GM18499 (cell line): ENCODE data around the gene MGLL.

Experiments
- ATAC-seq: cut with Tn5 transposase; IDR thresholded peaks from one replicate; pipeline ENCODE4 v1.9.1; 2021; ENCODE audit warnings: moderate number of reproducible peaks; ENCODE audit not compliant: insufficient read depth, unreplicated experiment

MGLL gene

GRCh38 chr3:127745656-127746399, 76.5 kb downstream of the MGLL start:
- no peak for ATAC-seq

- no peak for ATAC-seq
These were observed 77.4 kb downstream of the MGLL start for GRCh38 chr3:127744875-127745274.

GRCh38 chr3:127744253-127744815, 78.0 kb downstream of the MGLL start:
- ATAC-seq = no peak

- ATAC-seq = no peak
These were observed 78.7 kb downstream of the MGLL start for GRCh38 chr3:127743351-127744252.

GRCh38 chr3:127742580-127742979, 79.7 kb downstream of the MGLL start:
- ATAC-seq = no peak

GRCh38 chr3:127741690-127742089, 80.6 kb downstream of the MGLL start:
- no peak for ATAC-seq

GRCh38 chr3:127741246-127741645, 81.1 kb downstream of the MGLL start:
- no peak for ATAC-seq

GRCh38 chr3:127740136-127740915, 82.0 kb downstream of the MGLL start:
- ATAC-seq = no peak

GRCh38 chr3:127739347-127740135, 82.8 kb downstream of the MGLL start:
- ATAC-seq = no peak

- ATAC-seq = no peak
These were observed 84.0 kb downstream of the MGLL start for GRCh38 chr3:127738192-127738840.

- no peak for ATAC-seq
These were observed 85.3 kb downstream of the MGLL start for GRCh38 chr3:127736801-127737539.

- ATAC-seq = no peak
These were observed 86.3 kb downstream of the MGLL start for GRCh38 chr3:127735767-127736693.

GRCh38 chr3:127734754-127735473, 87.4 kb downstream of the MGLL start:
- ATAC-seq = no peak

GRCh38 chr3:127734181-127734720, 88.1 kb downstream of the MGLL start:
- ATAC-seq = no peak

- ATAC-seq = no peak
These were observed 88.5 kb downstream of the MGLL start for GRCh38 chr3:127733781-127734180.

- ATAC-seq = no peak
These were observed 89.4 kb downstream of the MGLL start for GRCh38 chr3:127732879-127733350.
